NCI-H1105 (cell line): ENCODE results near the gene KLHL29.
A peak's percentile ranks its signal among the peaks of the same experiment; 100 is the strongest.

ENCODE experiments used
- DNase-seq: peaks from one replicate; lab custom pipeline; 2025; lab: John Stamatoyannopoulos, UW

KLHL29 gene

DNA sequence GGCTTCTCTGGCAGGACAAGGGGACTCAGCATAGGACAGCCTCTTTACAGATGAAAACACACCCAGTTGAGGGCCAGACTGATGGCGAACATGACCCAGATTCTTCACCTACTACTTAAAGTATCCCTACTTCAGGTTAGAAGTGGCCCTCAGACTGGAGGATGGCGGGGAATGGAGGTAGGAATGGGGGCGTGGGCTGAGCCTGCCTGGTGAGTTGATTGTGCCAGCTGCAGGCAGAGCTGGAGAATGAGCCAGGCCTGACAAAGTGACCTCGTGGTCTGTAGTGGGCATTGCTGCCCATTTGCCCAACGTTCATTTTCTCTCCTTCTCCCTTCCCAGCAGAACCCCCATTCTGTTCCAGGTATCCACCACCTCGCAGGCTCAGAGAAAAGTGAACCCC, 186.1 kb downstream of the KLHL29 start:
- DNase-seq: no peak

DNA sequence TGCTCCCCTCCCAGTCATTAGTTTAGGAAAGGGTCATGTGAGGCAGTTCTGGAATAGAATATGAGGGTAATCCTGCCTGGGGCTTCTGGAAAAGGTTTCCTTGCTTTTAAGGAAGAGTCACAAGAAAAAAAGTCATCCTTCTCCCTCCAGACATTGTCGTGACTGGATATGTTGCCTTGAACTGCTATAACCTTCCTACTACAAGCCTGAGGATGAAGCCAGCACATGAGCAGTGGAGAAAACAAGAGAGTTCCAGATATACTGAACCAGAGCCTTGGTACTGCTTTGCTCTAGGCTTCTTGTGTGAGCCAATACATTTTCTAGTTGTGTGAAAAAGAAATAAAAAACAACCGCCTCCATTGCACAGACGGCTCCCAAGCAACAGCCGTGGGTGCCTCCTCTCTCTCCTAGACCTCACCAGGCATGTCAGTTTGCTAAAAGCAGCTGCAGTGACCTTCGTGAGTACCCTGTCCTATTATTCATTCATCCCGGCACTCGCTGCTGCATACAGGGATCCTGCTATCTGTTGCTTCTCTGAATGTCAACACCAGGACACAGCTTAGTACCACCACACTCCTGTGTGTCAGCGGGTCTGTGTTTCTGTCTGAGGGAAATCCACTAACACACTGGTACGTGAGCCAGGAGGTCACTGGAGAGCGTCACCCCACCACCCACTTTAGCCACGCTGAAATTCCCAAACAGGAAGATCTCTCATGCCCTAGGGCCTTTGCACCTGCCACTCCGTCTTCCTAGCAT, 186.7 kb downstream of the KLHL29 start:
- no peak for DNase-seq

DNA sequence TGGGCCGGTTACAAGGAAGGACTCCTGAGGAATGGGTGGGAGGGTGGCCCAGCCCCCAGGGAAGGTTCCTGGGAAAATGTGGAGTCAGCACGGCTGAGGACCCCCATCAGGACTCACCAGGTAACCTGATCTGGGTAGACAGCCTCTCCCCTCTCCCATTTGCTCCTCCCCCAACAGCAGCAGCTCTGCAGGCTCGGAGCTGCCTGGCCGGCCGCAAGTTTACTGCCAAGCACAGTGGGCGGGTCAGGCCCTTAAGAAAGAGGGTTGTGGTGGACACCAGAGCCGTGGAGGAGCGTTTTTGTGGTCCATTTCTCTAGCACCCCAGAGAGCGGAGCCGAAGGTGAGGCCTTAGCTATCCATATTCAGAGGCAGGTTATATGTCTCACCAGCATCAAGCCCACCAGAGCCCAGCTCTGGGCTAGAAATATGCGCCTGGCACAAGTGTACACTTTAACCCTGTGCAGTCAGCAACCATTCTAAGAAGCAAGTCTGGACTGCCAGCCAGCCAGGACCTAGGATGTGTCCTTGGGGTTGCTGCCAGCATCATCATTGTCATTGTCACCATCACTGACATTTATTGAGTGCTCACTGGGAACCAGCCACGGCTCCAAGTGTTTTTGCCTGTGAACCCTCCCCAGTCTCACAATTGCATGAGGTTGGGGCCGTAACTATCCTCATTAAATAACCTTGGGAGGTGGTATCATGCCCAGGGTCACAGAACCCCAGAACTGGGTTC, 190.1 kb downstream of the KLHL29 start:
- no peak for DNase-seq

DNA sequence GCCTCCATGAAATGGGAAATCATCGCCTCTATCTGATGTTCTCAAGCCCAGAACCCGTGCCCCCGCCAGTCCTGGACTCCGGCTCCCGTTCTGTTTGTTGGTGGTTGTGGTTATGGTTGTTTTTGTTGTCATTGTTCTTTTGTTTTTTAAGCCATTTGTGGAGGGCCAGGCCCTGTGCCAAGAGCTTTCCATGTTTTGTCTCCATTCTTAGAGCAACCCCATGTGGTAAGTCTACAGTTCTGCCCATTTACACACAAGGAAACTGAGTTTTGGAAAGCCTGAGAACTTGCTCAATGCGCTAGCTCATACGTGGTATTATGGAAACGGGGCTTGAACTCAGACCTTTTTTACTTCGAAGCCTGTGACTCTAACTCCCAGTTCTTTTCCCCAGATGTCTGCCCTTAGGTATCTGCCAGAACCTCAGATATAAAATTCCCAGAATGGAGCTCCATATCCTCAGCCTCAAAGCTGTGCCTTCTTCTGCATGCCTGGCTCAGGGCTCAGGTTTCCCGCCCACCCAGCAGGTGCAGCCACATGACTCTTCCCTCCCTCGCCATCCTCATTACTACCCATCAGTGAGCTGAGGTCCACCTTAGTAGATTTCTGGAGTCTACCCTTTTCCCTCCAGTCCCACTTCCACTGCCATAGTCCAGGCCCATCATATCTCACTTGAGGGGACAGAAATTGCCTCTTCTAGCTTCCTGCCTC, 194.1 kb downstream of the KLHL29 start:
- no peak for DNase-seq

DNA sequence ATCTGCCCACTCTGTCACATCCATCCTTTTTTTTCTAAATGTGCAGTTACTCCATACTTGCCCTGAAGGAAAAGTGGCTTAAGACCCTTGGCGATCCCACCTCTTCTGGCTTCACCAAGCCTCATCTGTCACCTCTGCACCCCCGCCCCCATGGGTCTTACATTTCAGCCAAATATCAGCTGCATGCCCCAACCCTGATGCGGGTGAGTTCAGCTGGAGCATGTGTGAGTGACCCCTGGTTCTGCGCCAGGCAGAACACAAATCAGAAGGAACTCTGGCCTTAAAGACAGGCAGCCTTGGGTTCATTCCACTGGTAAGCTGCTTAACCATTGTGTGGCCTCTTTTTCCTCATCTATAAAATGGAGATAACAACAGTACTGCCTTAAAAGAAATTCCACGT, 194.7 kb downstream of the KLHL29 start:
- no peak for DNase-seq

DNA sequence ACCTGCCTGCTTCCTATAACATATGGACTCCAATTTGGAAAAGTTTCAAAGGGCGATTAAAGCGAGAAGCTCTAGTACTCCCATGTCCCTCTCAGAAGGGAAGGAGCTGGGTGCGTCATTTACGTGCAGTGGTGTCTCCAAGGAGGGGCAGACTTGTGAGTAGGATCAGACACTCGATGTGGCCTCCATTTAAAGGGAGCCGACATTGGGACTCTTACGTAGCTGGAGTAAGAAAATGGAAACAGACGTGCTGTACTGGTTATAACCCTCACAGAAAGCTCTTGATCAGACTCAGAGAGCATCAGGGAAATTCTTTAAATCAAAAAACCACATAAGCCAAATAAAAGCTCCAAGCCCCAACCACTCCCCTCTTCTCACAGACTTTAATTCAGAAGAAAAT, 198.5 kb downstream of the KLHL29 start:
- DNase-seq: no peak

DNA sequence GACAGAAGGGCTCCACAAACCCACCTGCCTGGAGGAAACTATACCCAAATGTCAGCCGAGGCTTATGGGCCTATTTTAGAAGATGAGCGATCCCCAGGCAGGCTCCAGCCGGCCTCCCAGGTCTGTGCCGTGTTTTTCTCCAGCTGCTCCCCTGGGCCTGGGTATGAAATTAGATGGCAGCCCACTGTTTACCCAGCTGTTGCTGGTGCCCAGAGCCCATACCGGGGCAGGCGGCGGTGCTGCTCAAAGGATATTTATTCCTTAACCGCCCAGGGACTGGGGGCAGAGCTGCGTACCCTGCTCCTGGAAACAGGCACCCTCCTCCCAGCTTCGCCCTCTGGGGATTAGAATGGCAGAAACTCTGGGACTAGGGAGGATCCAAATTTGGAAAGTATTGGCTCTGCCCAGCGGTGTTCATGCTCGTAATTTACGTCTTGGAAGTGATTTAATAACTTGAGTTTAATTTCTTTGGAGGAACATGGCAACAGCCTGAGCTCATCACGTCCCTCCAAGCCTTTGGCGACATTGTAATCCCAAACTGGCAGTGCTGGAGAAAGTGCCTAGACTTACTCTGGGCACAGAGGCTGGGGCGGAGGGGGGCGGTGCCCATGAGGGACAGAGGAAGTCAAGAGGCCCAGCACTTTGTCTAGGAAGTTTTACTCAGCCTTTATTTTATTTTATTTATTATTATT, 199.2 kb downstream of the KLHL29 start:
- peak; percentile 74 for DNase-seq

DNA sequence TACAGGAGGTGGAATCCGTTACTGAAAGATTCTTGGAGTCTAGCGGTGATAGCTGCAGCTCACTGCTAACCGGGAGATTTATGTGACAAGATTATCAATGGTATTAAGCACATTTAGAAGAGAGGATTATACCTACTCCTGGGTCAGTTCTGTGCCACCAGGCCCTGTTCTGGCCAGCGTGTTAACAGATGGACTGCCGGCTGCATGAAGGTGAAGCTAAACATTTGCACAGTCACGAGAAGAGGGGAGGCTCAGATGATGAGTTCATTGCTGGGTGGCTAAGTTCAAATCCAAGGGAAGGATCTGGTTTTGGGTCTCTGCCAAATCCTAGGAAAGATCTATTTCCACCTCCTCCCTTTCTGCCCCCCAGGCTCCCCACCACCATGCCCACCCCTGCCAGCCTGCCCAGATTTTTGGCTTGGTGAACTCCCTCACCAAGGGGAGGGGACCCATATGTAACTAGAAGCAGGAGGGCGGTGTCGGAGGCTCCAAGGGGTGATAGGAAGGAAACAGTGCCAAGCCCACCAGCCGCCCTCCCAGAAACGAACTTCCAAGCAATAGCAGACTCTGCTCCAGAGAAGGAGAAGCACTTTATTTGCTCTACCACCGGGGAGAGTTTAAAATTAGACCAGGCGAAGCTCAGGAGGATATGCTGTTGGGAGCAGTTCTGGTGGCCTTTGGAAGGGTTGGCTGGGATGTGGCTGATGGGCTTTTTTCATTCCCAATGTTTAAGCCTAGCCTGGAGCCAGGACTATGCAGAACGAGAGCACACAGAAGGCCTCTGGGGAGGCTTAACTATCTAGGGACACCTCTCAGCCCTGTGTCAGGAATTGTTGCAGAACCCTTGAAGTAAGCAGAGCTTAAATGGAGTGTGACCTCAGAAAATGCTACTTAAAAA, 200.5 kb downstream of the KLHL29 start:
- DNase-seq: no peak

DNA sequence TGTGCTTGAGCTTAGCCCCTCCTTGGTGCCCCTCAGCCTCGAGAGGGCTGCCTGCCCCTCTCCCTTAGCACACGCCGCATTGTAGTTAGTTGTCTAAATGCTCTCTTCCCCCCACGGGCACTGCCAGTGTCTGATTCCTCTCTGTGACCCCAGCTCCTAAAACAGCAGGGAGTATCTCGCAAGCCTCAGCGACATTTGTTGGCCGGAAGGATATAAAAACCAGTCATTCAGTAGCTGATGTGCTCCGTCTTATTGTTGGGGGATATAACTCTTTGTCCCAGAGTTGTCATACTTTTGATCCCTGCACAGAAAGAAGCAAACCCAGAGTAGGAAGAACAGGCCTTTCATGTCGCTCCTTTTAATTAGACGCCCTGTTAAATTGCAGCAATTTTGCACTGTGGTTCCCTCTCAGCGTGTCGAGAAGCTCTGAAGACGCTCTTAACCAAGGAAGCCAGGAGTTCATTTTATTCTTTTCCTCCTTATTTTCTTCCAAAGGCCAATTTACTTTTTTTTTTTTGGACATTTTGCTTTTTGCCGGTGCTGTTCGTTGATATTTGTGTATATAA, 201.8 kb downstream of the KLHL29 start:
- no peak for DNase-seq

DNA sequence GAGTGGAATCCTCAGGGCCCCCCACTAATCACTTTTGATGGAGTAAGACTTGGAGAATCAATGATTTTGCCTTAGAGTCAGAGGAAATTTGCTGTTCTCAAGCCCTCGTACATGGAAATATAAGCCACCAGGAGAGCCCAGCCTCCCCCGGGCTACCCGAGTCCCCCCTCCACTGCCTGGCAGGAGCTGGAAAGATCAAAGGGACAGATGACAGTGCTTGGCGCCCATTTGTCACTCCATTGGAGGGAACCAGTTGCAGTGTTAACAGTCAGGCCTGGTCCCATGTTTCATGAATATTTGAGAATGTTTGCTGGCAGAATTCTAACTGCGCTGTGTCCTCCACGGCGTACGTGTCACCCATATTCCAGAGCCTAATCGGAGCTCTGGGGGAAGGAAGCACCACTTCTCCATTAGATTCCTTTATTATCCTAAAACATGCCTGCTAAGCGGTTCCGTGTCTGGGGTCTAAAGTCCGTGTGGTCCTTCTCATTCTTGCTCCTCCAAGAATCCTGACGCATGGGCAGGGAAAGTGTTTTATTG, 202.4 kb downstream of the KLHL29 start:
- DNase-seq: no peak

DNA sequence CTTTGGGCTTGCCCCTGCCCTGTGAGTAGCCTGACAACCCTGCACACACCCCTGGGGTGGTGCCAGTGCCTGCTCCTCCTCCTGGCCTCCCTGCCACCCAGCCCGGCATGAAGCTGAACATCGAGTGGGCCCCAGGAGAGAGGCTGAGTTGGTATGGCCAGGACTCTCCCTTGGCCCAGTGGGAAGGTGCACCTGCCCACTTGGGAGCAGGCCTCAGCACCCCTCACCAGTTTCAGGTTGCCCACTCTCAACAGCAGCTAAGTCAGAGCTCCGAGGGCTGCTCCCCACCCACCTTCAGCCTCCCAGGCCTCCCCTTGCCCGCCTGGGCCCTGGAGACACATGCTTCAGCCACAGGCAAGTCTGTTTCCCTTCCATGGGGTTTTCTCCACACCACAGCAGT, 203.1 kb downstream of the KLHL29 start:
- no peak for DNase-seq

DNA sequence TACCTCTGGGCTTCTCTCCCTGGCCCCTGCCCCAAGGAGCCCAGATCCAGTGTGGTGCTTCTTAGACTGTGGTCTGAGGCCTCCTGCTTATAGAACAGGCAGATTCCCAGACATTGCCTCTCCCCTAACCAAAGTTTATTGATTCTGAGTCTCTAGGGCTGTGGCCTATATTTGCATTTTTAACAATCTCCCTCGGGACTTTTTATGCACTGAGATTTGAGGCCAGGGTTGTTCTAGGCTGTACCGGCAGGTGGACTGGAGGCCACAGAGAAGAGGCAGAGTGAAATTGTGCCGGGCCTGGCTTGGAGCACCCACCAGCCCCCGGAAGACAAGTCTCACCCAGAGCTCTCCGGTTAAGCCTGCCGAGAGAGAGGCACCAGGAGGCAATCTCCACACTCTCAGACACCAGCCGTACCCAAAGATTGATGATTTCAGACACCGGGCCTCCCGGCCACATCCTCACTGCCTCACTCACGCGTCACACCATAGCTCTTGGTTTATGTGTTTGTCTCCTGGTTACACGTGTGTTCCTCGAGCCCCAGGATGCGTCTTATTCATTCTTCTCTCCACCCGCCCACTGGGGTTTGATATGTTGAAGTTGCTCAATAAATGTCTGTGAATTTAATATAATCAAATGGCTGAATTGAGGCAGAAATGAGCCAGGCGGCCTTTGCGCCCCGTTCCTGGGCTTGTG, 203.7 kb downstream of the KLHL29 start:
- DNase-seq: no peak

DNA sequence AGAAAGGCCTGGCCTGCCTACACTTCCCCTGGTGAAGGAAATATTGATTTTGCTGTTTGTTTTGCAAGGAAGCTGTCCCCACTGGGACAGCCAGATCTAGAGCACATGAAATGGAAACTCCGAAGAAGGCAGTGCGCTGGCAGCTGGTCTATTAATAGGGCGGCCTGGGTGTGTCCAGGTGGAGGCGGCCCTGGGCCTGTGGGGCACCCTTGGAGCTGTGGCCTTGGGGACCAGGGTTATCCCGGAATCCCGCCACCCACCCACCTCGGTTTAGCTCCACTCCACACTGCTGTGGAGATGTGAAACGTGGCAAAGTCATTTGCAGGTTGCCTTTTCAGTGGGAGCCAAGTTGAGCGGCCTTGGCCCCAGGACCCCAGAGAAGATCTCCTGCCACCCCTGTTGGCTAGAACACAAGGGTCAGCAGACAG, 204.3 kb downstream of the KLHL29 start:
- no peak for DNase-seq

DNA sequence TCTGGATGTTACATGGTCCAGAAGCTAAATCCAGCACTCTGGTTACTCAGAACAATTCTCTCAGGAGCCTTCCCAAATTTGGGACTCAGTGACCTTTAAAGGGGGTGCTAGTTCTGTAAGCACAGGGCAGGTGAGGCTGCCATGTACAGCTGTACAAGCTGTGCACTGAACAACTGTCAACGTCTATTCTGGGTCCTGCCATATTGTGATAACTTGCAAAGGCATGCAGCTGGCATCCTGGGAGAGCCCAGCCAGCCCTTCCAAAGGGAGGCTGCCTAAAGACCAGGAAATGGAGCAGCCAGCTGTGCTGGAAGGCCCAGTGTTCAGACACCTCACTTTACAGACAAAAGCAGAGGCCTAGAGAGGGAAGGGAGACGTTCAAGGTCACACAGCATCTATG, 204.8 kb downstream of the KLHL29 start:
- no peak for DNase-seq

DNA sequence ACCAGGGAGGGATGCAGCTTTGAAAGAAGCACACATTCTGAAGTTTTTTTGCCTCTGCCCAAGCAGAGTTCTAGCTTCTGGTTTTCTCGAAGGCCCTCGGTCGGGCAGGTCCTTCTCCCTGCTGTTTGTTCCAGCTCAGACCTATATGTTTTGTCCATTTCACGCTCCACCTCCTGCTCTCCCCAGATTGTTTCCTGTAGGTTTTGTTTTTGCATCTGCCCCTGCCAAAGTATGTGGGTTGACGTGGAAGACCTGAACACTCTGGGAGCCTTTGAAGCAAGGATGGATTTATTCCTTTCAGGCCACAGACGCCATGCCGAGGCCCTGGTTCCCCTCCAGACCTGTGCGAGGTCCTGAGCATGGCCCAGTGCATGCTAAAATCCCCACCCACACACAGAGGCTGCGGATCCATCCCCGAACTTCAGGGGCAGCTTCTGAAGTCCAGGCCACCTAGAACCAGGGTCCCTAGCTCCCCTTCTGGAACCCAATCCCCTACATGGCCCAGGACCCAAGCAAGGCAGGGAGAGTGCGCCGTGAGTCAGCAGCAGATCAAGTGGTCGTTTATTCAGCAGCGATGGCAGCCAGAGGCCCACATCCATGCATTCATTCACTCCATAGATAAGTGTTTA, 205.4 kb downstream of the KLHL29 start:
- DNase-seq: no peak

DNA sequence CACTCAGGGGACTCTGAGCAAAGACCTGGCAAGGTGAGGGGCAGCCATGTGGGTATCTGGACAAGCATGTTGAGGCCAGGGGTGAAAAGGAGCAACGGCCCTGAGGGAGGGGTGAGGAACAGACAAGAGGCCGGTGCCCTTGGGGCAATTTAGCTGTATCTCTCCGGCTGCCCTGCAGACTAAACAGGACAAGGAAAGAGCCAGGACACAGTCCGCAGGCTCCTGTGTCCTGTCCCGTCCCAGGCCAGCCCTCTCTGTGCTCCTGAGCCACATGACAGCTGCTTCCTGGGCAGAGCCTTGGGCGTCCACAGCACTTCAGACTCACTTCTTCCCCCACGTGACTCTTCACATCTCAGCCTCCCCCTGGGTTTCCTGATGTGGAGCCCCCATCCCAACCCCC, 206.1 kb downstream of the KLHL29 start:
- no peak for DNase-seq

DNA sequence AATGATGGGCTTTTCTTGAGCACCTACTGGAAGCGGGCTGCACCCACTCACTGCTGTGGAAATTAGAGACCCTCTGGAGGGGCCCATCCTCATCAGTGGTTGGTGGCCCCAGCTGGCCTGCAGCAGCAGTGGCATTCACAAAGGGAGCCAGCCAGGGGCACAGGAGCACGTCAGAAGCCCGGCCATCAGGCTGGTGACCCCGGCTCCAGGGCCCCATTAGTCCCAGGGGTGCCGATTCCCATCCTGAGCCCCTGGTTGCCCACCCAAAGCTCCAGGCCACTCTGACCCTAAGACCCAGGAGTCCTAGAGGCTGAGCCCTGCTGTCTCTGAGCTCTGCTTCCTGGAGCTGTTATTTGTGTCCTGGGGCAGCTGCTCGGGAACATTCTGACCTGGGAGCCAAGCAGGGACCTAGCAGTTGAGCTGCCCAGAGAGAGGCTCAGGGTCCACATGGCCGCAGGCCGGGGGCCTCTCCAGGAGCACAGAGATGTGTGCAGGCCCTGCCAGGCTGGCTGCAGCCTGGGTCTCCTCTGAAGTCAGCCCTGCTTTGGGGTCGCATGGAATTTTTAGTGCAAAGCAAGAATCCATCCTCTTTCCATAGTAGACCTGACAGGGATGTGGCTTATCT, 207.2 kb downstream of the KLHL29 start:
- DNase-seq: no peak

DNA sequence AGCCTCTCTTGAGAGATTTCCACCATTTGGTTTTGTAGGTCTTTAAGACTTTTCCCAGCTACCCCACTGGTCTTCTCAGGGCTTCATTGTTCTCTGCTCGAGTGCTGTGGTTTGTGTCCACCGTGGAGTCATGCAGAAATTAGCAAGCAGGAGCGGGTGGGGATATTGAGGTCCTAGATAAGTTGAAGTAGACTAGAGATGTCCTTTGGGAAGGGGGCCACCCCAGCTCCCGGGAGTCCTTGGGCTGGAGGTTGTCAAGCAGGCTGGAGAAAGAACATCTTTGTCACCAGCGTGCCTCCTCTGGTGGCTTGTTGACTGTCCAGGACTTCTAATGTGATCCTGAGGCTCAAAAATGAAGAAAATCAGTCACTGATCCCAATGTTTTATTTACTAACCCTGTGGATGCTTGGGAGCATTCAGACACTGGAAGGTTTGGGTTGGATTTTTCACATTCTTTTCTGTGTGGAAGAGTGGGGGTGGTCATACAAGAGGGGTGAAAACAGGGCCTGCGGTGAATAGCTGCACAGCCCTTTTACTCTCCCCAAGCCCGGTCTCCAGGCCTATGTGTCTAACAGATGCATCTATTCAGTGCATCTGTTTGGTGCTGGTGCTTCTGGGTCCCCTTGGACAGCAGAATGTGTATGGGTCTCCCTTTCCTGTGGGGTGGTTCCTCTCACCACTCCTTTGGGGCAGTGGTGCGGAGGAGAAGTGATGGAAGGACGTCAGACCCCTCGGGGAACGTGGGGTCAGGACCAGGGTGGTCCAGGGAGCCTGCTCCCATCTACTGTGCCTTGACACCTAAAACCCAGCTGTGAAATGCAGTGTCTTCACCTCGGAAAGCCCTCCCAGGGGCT, 208.1 kb downstream of the KLHL29 start:
- no peak for DNase-seq
